A549 (cell line): ENCODE data around the gene TSPAN5. TPM values are rescaled to one million over a fixed set of nuclear protein-coding genes. Genes with fewer than 3 reads are reported as not detected.

Experiments used
- ATAC-seq, 2 experiments: fragments of 200-7000 bp in 1 of 2; fragments of >200 bp in 1 of 2; cut with Nextera tagmentation in 1 of 2; cut with Tn5 transposase in 1 of 2; 3 replicates each; pipeline versions ENCODE4 v1.8.0 to v1.9.1; 2018 to 2020; ENCODE audit warnings: mild to moderate bottlenecking in 1 of 2, moderate library complexity in 1 of 2
- CTCF ChIA-PET: fragments of 300-600 bp; sonication (Branson Sonifier 250); formaldehyde crosslinking; extraction: SDS; loops from one replicate; lab custom pipeline; 2021; ENCODE audit warnings: antibody characterized with exemption, inconsistent platforms; lab: Yijun Ruan, JAX
- POLR2A ChIA-PET: fragments of 350-600 bp; formaldehyde crosslinking; extraction: SDS; loops from one replicate; lab custom pipeline; 2021; ENCODE audit warnings: antibody characterized with exemption, inconsistent platforms; lab: Yijun Ruan, JAX
- DNase-seq, 2 experiments: peaks; one replicate each; pipeline versions ENCODE4 v3.0.0 to v3.0.0-alpha.2; 2011 to 2016; ENCODE audit warnings: low read depth in 1 of 2, low spot score in 1 of 2
- FAIRE-seq: peaks from 2 replicates; lab custom pipeline; 2011; peaks lifted over from hg19 to GRCh38; lab: Jason Lieb, UNC
- H3K27ac ChIP-seq, 2 experiments: fragments of >200 bp; sonication (Bioruptor Twin); formaldehyde crosslinking; 3 replicates each; pipeline ENCODE4 v1.5.1; 2016 to 2017
- H3K4me1 ChIP-seq: fragments of >200 bp; sonication (Bioruptor Twin); formaldehyde crosslinking; 3 replicates; pipeline ENCODE4 v1.6.1; 2016
- H3K4me2 ChIP-seq: fragments of >200 bp; sonication (Bioruptor Twin); formaldehyde crosslinking; 3 replicates; pipeline ENCODE4 v1.6.1; 2016
- H3K4me3 ChIP-seq: fragments of >200 bp; sonication (Bioruptor Twin); formaldehyde crosslinking; 3 replicates; pipeline ENCODE4 v1.5.1; 2016
- H3K9me3 ChIP-seq: fragments of >200 bp; sonication (Bioruptor Twin); formaldehyde crosslinking; 3 replicates; pipeline ENCODE4 v1.6.1; 2016
- ATOH8 ChIP-seq: fragments of 250-450 bp; sonication (Bioruptor Pico); IDR thresholded peaks from 2 replicates; pipeline ENCODE4 v1.5.0; 2020; ENCODE audit warnings: low read depth, mild to moderate bottlenecking, moderate library complexity
- BHLHE40 ChIP-seq: IDR thresholded peaks from 2 replicates; pipeline ENCODE4 v1.6.1; 2012; ENCODE audit warnings: low read depth, low read length, inconsistent platforms
- CBX8 ChIP-seq: fragments of 200-600 bp; sonication (generic); IDR thresholded peaks from 2 replicates; pipeline ENCODE4 v1.6.1; 2016
- CEBPB ChIP-seq, 2 experiments: fragments of >200 bp in 1 of 2; sonication (Bioruptor Twin) in 1 of 2; formaldehyde crosslinking in 1 of 2; IDR thresholded peaks; 2 replicates each; pipeline ENCODE4 v1.6.1; 2012 to 2016
- CHD4 ChIP-seq: fragments of 200-600 bp; sonication (generic); IDR thresholded peaks from 2 replicates; pipeline ENCODE4 v1.6.1; 2016; ENCODE audit warnings: antibody characterized with exemption, mild to moderate bottlenecking, borderline replicate concordance
- CTCF ChIP-seq: fragments of >200 bp; sonication (Bioruptor Twin); formaldehyde crosslinking; IDR thresholded peaks from 3 replicates; pipeline ENCODE4 v1.5.1; 2016
- EHF ChIP-seq: fragments of 250-450 bp; sonication (Bioruptor Pico); IDR thresholded peaks from 2 replicates; pipeline ENCODE4 v1.5.0; 2020; ENCODE audit warnings: mild to moderate bottlenecking
- HDAC2 ChIP-seq: fragments of 200-600 bp; sonication (generic); IDR thresholded peaks from 2 replicates; pipeline ENCODE4 v1.6.1; 2016
- HES2 ChIP-seq: fragments of >200 bp; sonication (Bioruptor Twin); formaldehyde crosslinking; IDR thresholded peaks from 2 replicates; pipeline ENCODE4 v1.6.1; 2016
- HOXA7 ChIP-seq: fragments of 250-450 bp; sonication (Bioruptor Pico); IDR thresholded peaks from 2 replicates; pipeline ENCODE4 v1.5.0; 2020; ENCODE audit warnings: mild to moderate bottlenecking, moderate library complexity
- HOXB13 ChIP-seq: fragments of 250-450 bp; sonication (Bioruptor Pico); IDR thresholded peaks from 2 replicates; pipeline ENCODE4 v1.5.0; 2020; ENCODE audit warnings: low read depth, mild to moderate bottlenecking, moderate library complexity
- JUN ChIP-seq, 2 experiments: fragments of >200 bp; sonication (Bioruptor Twin); formaldehyde crosslinking; IDR thresholded peaks; 2 replicates in 1 of 2; 3 replicates in 1 of 2; pipeline ENCODE4 v1.6.1; 2016 to 2017
- KDM1A ChIP-seq: fragments of 200-600 bp; sonication (generic); IDR thresholded peaks from 2 replicates; pipeline ENCODE4 v1.6.1; 2016; ENCODE audit warnings: low read depth, mild to moderate bottlenecking
- KDM5A ChIP-seq: fragments of 200-600 bp; sonication (generic); IDR thresholded peaks from 2 replicates; pipeline ENCODE4 v1.6.1; 2016; ENCODE audit warnings: antibody characterized with exemption, mild to moderate bottlenecking
- MAFK ChIP-seq: fragments of 450-650 bp; IDR thresholded peaks from 2 replicates; pipeline ENCODE4 v1.6.1; 2014; ENCODE audit not compliant: partially characterized antibody
- NFE2L2 ChIP-seq: fragments of 150-350 bp; conservative IDR thresholded peaks from 2 replicates; pipeline ENCODE4 v1.6.1; 2014; ENCODE audit warnings: low read length
- NPAS2 ChIP-seq: fragments of 250-450 bp; sonication (Bioruptor Pico); IDR thresholded peaks from 2 replicates; pipeline ENCODE4 v1.8.0; 2022; ENCODE audit warnings: mild to moderate bottlenecking, moderate library complexity, borderline replicate concordance
- PHF8 ChIP-seq: fragments of 200-600 bp; sonication (generic); IDR thresholded peaks from 2 replicates; pipeline ENCODE4 v1.6.1; 2016; ENCODE audit warnings: low read depth, mild to moderate bottlenecking, antibody characterized with exemption, moderate library complexity, borderline replicate concordance
- POLR2A ChIP-seq: IDR thresholded peaks from 2 replicates; pipeline ENCODE4 v1.6.1; 2012; ENCODE audit warnings: mild to moderate bottlenecking, low read length
- POLR2AphosphoS2 ChIP-seq: conservative IDR thresholded peaks from 2 replicates; pipeline ENCODE4 v1.6.1; 2012; ENCODE audit warnings: low read length, improper control_type of control experiment, inconsistent platforms
- RARB ChIP-seq: fragments of 250-450 bp; sonication (Bioruptor Pico); IDR thresholded peaks from 2 replicates; pipeline ENCODE4 v1.8.0; 2021; ENCODE audit warnings: mild to moderate bottlenecking, moderate library complexity
- RNF2 ChIP-seq: fragments of 200-600 bp; sonication (generic); IDR thresholded peaks from 2 replicates; pipeline ENCODE4 v1.6.1; 2016; ENCODE audit warnings: low read depth, mild to moderate bottlenecking, antibody characterized with exemption, moderate library complexity, borderline replicate concordance
- TP53 ChIP-seq: fragments of 250-450 bp; sonication (Bioruptor Pico); IDR thresholded peaks from 2 replicates; pipeline ENCODE4 v1.5.0; 2021; ENCODE audit warnings: mild to moderate bottlenecking, moderate library complexity
- USF2 ChIP-seq: fragments of 450-650 bp; IDR thresholded peaks from 2 replicates; pipeline ENCODE4 v1.6.1; 2014; ENCODE audit warnings: antibody characterized with exemption
- ZC3H11A ChIP-seq: fragments of 450-650 bp; IDR thresholded peaks from 2 replicates; pipeline ENCODE4 v1.6.1; 2014; ENCODE audit warnings: antibody characterized with exemption, mild to moderate bottlenecking
- ZNF302 ChIP-seq: fragments of 250-450 bp; sonication (Bioruptor Pico); IDR thresholded peaks from 2 replicates; pipeline ENCODE4 v1.9.0; 2021; ENCODE audit warnings: inconsistent platforms, mild to moderate bottlenecking, moderate library complexity
- ZSCAN20 ChIP-seq: fragments of 250-450 bp; sonication (Bioruptor Pico); IDR thresholded peaks from 2 replicates; pipeline ENCODE4 v1.8.0; 2022; ENCODE audit warnings: mild to moderate bottlenecking, moderate library complexity
- WGBS: methylation state at CpG from one replicate; pipeline ENCODE4 v1.1.6; 2017; ENCODE audit errors: missing lambda C conversion rate; 5-methylcytosine and 5-hydroxymethylcytosine counted together
- polyA plus RNA-seq, 4 experiments: library from polyadenylated mRNA; depleted of rRNA in 3 of 4; stranded (reverse); fragments of >200 nt; fragmentation: RNase III in 1 of 4; extraction: RNeasy Plus Mini Kit Qiagen cat#74134 plus additional on column Dnase treatment in 1 of 4; gene quantifications; 2 replicates in 3 of 4; 3 replicates in 1 of 4; pipeline ENCODE4 v1.2.3, GENCODE V29; 2011 to 2017
- TF ChIP-seq, protein P1 (sequence below): IDR thresholded peaks from 2 replicates; pipeline ENCODE4 v1.6.1; 2012
- TF ChIP-seq, protein P2 (sequence below): fragments of 250-450 bp; sonication (Bioruptor Pico); IDR thresholded peaks from 2 replicates; pipeline ENCODE4 v1.5.0; 2021; ENCODE audit warnings: mild to moderate bottlenecking, moderate library complexity, borderline replicate concordance

The TSPAN5 gene
- polyA plus RNA-seq, 2 of the 4 experiments (the other 2 are of a cell fraction), result 9.5 to 12.4 TPM

GRCh38 chr4:98430708-98431403, 227.6 kb downstream of the TSPAN5 start (continued):
- TF ChIP-seq RARB (CRISPR knock-in tag), result no peak

GRCh38 chr4:98423009-98423408, 235.4 kb downstream of the TSPAN5 start:
- CTCF ChIA-PET, result interaction anchor here (0.6 kb wide), 1 partner anchor 276 kb away, joined by 4 read pairs; no protein-coding TSS in a partner anchor
- TF ChIP-seq RNF2 (no peak), USF2 (no peak), KDM1A (no peak), MAFK (no peak), HOXB13 (CRISPR knock-in tag) (no peak), JUN (IDR thresholded peaks at IDR 0.05) (no peak), HES2 (no peak), RARB (CRISPR knock-in tag) (no peak), POLR2A (no peak), NFE2L2 (no peak), HOXA7 (no peak), ZSCAN20 (no peak), CEBPB (IDR thresholded peaks at IDR 0.05) (no peak), CTCF (no peak), CHD4 (no peak), HDAC2 (no peak), TP53 (CRISPR knock-in tag) (no peak), ZC3H11A (no peak)
- TF ChIP-seq, protein P1, sequence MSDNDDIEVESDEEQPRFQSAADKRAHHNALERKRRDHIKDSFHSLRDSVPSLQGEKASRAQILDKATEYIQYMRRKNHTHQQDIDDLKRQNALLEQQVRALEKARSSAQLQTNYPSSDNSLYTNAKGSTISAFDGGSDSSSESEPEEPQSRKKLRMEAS, result no peak
- TF ChIP-seq, protein P2, sequence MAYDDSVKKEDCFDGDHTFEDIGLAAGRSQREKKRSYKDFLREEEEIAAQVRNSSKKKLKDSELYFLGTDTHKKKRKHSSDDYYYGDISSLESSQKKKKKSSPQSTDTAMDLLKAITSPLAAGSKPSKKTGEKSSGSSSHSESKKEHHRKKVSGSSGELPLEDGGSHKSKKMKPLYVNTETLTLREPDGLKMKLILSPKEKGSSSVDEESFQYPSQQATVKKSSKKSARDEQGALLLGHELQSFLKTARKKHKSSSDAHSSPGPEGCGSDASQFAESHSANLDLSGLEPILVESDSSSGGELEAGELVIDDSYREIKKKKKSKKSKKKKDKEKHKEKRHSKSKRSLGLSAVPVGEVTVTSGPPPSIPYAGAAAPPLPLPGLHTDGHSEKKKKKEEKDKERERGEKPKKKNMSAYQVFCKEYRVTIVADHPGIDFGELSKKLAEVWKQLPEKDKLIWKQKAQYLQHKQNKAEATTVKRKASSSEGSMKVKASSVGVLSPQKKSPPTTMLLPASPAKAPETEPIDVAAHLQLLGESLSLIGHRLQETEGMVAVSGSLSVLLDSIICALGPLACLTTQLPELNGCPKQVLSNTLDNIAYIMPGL (CRISPR knock-in tag), result no peak
- WGBS, result 87% methylated on average over 4 of the region's 4 CpGs
- ATAC-seq (no peak), DNase-seq (no peak), FAIRE-seq (no peak)
- Histone ChIP-seq H3K4me2 (no peak overlapping the region), H3K27ac (no peak overlapping the region), H3K9me3 (no peaks in the 10 kb centered on the region), H3K4me1 (no peaks in the 10 kb centered on the region), H3K4me3 (no peak overlapping the region)
- POLR2A ChIA-PET, result no interaction called here

- FAIRE-seq, result no peak
- CTCF ChIA-PET, result no interaction called here
- Histone ChIP-seq H3K4me3 (no peak overlapping the region), H3K27ac (no peak overlapping the region), H3K4me2 (no peak overlapping the region), H3K9me3 (no peaks in the 10 kb centered on the region), H3K4me1 (no peaks in the 10 kb centered on the region)
- DNase-seq, result no peak
- POLR2A ChIA-PET, result no interaction called here
- WGBS, result 77% methylated on average over 5 of the region's 5 CpGs
- no peak for ATAC-seq
- TF ChIP-seq ZSCAN20 (no peak), CBX8 (no peak), PHF8 (no peak), ZNF302 (CRISPR knock-in tag) (no peak), HES2 (no peak), POLR2AphosphoS2 (no peak), CHD4 (no peak), MAFK (no peak), NPAS2 (CRISPR knock-in tag) (no peak), ATOH8 (no peak), KDM5A (no peak), BHLHE40 (no peak), JUN (IDR thresholded peaks at IDR 0.05) (no peak), EHF (CRISPR knock-in tag) (no peak)
- TF ChIP-seq, protein P2 (CRISPR knock-in tag), result no peak
Measured at GRCh38 chr4:98421111-98421510, 237.3 kb downstream of the TSPAN5 start.
